HK-2 (cell line): ENCODE measurements around the gene ZNF738.
"Not testable (repeated sequence)": the region's sequence is repeated elsewhere in the genome, so short reads cannot be mapped to it uniquely, and the experiment has no call there.

Experiments used
- DNase-seq: peaks from one replicate; pipeline ENCODE4 v3.0.0-alpha.2; 2018; ENCODE audit not compliant: unreplicated experiment

Gene ZNF738

GRCh38 chr19:21358768-21359451 lies at the start of gene ZNF738:
Gene ZNF738, plus strand, starts transcription at chr19:21359000. Its CDS starts 141 bp downstream, at chr19:21359141.
- peak; percentile 93 for DNase-seq

- not testable (repeated sequence) for DNase-seq
Measured at GRCh38 chr19:21312807-21313206, 46.0 kb upstream of the ZNF738 start.

GRCh38 chr19:21314676-21315075 lies 44.1 kb upstream of the ZNF738 start:
- no peak for DNase-seq

DNA sequence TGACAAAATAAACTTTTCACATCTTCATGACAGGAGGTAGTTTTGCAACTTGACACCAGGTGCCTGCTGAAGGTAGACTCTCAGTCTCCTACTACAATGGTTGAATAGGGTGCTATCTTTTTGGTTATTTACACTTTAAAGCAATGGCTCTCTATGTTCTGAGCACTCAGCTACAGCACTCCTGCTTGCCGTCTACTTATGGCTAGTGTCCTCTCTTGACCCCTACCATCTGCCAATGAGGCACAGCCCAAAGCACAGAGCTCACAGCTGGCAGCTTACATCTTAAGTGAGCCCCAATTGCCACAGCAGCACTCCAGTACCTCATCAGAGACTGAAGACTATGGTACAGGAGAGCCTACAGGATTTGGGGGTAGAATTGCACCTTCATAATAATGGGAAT lies 41.0 kb upstream of the ZNF738 start:
- no peak for DNase-seq

DNA sequence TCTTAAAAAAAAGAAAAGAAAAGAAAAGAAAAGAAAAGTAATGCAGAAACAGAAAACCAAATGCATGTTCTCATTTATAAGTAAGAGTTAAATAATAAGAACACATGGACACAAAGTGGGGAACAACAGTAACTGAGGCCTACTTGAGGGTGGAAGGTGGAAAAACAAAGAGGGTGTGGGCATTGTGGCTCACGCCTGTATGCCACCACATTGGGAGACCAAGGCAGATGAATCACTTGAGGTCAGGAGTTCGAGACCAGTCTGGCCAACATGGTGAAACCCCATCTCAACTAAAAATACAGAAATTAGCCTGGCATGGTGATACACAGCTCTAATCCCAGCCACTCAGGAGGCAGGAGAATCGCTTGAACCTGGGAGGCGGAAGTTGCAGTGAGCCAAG lies 37.7 kb upstream of the ZNF738 start:
- DNase-seq: no peak

DNA sequence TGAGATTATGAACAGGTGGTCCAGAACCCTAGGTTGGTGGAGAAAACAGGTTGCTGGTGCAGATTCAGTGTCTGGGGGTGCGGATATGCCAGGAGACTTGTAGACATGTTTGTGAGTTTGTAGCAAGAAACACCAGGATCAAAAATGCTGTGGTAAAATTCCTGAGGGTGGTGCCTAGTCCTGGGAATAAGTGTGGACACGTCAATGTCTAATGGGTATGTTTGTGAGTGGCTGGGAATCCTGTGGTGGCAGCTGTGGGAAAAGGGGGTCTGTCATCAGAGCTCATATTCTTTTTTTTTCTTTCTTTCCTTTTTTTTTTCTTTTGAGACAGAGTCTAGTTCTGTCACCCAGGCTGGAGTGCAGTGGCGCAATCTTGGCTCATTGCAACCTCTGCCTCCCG lies 36.8 kb upstream of the ZNF738 start:
- DNase-seq: no peak

DNA sequence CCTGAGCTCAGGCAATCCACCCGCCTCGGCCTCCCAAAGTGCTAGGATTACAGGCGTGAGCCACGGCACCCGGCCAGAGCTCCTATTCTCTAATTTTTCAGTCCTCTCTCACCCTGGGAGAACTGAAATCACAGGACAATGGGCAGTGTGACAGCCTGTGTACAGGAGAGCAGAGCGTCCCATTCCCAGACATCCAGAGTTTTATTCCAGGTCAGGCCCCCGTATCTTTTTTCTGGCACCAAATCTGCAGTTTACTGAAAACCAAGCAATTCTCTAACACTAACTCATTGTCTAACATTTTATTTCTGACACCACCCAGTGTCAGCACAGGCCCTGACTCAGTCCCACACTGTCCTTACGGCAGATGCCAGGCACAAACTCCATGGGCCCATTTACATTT lies 36.3 kb upstream of the ZNF738 start:
- DNase-seq: no peak

DNA sequence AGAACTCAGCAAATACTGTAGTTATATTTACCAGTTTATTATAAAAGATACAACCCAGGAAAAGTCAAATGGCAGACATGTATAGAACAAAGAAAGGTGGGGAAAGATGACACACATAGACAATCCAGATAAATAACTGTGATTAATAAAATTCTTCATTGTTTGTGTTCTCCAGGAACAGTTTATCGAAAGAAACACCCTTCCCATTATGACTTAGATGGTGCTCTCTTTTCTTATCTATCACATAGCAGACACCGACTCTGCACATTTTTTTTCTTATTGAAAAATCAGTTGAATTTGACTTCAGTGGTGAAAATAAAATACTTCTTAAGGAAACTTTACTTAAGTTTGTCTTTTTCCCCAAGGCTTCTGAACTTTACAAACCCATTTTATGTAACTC lies 35.8 kb upstream of the ZNF738 start:
- no peak for DNase-seq

DNA sequence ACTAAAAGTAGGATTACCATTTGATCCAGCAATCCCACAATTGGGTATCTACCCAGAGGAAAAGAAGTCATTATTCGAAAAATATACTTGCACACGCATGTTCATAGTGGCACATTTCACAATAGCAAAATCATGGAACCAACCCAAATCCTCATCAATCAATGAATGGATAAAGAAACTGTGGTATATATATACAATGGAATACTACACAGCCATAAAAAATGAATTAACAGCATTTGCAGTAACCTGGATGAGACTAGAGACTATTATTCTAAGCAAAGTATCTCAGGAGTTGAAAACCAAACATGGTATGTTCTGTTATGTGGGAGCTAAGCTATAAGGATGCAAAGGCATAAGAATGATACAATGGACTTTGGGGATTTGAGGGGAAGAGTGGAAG lies 32.6 kb upstream of the ZNF738 start:
- DNase-seq: no peak

DNA sequence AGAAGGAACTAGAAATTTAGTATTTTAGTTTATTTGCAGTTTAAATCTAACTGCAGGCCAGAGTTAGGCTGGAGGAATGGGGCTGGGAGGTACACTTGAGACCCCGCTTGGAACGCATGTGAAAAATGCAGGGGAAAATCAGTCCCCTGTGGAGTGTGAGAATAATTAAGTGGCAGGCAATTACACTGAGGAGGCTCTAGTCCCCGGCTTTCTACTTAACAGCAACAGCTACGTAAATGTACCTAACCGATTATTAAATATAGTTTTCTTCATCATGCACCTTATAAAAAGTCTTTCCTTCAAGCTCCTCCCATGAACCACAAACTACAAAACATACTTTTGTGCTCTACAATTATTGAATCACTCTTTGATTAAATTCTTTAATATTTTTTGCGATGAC lies 30.4 kb upstream of the ZNF738 start:
- no peak for DNase-seq

DNA sequence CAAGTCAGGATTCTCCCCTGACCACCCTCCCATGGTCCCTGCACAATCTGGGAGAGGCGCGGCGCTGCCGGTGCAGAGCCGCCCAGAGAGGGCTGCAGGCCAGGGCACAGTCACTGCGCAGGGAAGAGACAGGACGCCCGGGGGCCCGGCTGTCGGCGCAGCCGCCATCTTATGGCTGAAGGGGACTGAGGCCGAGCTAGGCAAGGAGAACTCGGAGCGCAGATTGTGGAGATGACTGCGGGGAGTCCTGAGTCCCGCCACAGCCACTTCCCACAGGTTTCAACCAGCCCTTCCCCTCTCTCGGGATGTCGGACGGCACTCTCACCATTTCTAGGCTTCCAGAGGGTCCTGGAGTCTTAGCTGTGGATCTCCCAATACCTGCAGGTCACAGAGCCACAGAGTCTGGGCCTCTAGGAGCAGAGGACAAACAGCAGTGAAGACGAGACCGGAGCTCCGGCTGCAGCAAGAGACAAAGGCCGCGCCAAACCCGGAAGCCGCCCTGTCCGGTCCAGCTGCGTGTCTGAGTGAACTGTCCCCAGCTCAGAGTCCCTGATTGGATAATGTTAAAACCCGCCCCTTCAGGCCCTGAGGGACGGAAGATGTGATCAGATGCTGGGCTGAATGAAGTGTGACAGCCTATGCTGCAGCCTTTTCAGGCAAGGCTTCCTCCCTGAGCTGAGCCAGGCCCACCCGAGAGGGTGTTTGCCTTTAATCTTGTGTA lies 29.8 kb upstream of the ZNF738 start, which contains the start of gene ZNF708:
ZNF708 (minus strand) TSS at position 526 of the 721 bp plus-strand sequence; CDS start at position 328, 198 bp downstream.
- DNase-seq: peak; percentile 88

- DNase-seq: no peak
Measured at GRCh38 chr19:21335721-21336120, 23.1 kb upstream of the ZNF738 start.

- DNase-seq: not testable (repeated sequence)
Measured at GRCh38 chr19:21344841-21345240, 14.0 kb upstream of the ZNF738 start.

DNA sequence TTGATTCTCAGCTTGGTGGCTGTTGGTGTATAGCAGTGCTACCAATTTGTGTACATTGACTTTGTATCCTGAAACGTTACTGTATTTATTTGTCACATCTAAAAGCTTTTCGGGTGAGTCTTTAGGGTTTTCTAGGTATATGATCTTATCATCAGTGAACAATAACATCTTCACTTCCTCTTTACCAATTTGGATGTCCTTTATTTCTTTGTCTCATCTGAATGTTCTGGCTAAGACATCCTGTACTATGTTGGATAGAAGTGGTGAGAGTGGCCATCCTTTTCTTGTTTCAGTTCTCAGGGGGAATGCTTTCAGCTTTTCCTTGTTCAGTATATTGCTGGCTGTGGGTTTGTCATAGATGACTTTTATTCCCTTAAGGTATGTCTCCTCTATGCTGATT lies 6.0 kb upstream of the ZNF738 start:
- no peak for DNase-seq

- no peak for DNase-seq
Measured at GRCh38 chr19:21362291-21362690, 3.5 kb downstream of the ZNF738 start.

DNA sequence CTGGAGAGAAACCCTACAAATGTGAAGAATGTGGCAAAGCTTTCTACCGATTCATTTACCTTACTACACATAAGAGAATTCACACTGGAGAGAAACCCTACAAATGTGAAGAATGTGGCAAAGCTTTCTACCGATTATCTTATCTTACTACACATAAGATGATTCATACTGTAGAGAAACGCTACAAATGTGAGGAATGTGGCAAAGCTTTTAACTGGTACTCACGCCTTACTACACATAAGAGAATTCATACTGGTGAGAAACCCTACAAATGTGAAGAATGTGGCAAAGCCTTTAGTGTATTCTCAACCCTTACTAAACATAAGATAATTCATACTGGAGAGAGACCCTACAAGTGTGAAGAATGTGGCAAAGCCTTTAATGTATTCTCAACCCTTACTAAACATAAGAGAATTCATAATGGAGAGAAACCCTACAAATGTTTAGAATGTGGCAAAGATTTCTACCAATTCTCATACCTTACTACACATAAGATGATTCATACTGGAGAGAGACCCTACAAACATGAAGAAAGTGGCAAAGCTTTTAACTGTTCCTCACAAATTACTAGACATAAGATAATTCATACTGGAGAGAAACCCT lies 25.3 kb downstream of the ZNF738 start:
- DNase-seq: no peak

DNA sequence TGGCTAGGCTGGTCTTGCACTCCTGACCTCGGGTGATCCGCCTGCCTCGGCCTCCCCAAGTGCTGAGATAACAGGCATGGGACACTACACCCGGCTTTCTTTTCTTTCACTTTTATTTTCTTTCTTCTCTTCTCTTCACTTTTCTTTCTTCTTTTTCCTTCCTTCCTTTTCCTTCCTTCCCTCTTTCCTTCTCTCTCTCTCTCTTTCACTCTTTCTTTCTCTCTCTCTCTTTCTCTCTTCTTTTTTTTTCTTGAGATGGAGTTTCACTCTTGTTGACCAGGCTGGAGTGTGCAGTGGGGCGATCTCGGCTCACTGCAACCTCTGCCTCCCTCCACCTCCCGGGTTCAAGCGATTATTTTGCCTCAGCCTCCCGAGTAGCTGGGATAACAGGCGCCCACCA lies 37.3 kb downstream of the ZNF738 start:
- no peak for DNase-seq

DNA sequence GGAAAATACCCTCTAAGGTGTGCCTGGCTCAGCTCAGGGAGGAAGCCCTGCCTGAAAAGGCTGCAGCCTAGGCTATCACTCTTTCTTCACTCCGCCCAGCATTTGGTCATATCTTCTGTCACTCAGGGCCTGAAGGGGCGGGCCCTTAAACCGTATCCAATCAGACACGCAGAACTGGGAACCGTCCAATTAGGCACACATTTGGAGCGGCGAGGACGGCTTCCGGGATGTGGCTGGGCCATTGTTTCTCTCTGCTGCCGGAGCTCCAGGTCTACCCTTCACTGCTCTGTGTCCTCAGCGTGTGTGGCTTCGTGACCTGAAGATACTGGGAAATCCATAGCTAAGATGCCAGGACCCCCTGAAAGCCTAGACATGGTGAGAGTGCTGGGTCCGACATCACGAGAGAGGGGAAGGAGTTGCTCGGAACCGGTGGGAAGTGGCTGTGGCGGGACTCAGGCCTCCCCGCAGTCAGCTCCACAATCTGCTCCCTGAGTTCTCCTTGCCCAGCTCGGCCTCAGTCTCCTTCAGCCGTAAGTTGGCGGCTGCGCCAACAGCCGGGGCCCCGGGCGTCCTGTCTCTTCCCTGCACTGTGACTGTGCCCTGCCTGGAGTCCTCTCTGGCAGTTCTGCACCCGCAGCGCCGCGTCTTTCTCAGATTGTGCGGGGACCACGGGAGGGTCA lies 38.2 kb downstream of the ZNF738 start, which contains the start of gene ZNF493:
ZNF493 (plus strand) TSS at position 241 of the 680 bp plus-strand sequence; CDS start at position 346, 105 bp downstream.
- DNase-seq: peak; percentile 93

- DNase-seq: no peak
Measured at GRCh38 chr19:21398851-21399250, 40.1 kb downstream of the ZNF738 start.

- no peak for DNase-seq
Measured at GRCh38 chr19:21402303-21402985, 43.6 kb downstream of the ZNF738 start.

DNA sequence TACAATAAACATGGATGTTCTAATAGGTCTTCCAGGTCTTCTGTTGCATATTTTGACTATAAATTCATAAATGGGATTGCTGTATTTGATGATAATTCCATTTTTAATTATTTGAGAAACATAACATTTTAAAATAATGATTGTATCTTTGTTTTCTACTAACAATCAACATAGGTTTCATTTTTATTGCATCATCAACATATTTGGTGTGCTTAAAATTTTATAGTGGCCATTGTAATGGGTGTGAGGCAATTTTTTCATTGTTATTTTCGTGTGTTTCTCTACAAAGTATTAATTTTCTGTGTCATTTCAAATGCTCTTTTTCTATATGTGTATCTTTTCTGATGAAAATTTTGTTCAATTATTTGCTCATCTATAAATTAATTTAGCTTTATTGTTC lies 51.4 kb downstream of the ZNF738 start:
- no peak for DNase-seq

DNA sequence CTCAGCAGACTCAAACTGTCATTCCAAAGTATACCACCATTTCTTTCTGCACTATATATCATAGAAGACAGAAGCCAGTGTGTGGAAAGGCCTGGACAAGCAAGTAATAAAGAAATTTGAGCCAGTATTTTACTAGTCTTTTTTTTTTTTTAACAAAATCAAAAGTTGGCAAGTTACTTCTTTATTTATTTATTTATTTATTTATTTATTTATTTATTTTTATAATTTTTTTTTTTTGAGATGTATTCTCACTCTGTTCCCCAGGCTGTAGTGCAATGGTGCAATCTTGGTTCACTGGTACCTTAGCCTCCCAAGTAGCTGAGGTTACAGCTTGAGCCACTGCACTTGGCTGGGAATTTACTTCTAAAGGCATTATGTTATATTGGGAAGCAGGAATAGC lies 63.4 kb downstream of the ZNF738 start:
- no peak for DNase-seq
